Stimulated activated memory B cell treated with anti-CD40 and anti-IgM and Interleukin-4, amounts not matched to agents 10 μg/mL and 1 μg/mL and 100 μg/mL, for 72 hours (primary cell): ENCODE measurements around the gene RB1.

Source experiments
- ATAC-seq: fragments of 150-1000 bp; cut with Tn5 transposase; 2 replicates; pipeline ENCODE4 v1.10.0; 2021
- H3K27ac Mint-ChIP-seq: one replicate; pipeline ENCODE4 v1.8.0; 2022; ENCODE audit warnings: mild to moderate bottlenecking, mixed read lengths
- H3K27me3 Mint-ChIP-seq: one replicate; pipeline ENCODE4 v1.8.0; 2022; ENCODE audit warnings: mixed read lengths
- H3K36me3 Mint-ChIP-seq: one replicate; pipeline ENCODE4 v1.8.0; 2022; ENCODE audit warnings: mixed read lengths
- H3K4me1 Mint-ChIP-seq: one replicate; pipeline ENCODE4 v1.8.0; 2022; ENCODE audit warnings: mixed read lengths
- H3K4me3 Mint-ChIP-seq: one replicate; pipeline ENCODE4 v1.8.0; 2022; ENCODE audit warnings: mild to moderate bottlenecking, moderate library complexity, mixed read lengths
- H3K9me3 Mint-ChIP-seq: one replicate; pipeline ENCODE4 v1.8.0; 2022; ENCODE audit warnings: mixed read lengths

RB1 gene

DNA sequence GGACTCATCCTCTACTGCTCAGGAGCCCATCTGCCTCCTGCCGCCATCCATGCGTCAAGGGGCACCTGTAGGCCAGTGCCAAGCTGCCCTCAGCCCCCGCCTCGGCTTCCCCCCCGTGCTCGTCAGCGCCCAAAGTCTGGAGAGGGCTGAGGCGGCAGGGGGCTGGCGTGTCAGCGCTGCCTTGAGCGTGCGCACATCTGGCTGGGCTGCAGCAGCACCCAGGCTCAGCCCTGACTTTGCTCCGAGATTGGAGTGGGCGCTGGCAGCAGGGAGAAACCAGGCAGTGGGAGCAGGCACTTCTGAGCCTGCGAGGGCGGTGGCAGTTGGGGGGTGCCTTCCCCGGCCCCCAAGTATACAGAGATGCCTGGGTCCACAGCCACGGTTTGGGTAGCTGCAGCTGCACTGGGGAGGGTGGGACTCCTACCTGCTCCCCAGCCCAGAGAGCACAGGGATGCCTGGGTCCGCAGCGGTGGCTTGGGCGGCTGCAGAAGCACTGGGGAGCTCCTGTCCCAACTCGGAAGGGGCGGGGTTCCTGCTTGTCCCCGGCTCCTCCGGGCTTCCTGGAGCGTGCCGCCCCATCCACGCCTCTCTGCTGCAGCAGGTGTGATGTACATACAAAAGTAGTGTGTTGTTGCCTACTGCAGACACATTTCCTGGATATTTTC, 154.2 kb downstream of the RB1 start:
- no peak overlapping the region for H3K27ac Mint-ChIP-seq
- H3K9me3 Mint-ChIP-seq = peaks cover 5% of the 10 kb centered on the region
- peaks cover 84% of the 10 kb centered on the region for H3K36me3 Mint-ChIP-seq
- no peak for ATAC-seq
- H3K27me3 Mint-ChIP-seq = no peaks in the 10 kb centered on the region
- no peaks in the 10 kb centered on the region for H3K4me1 Mint-ChIP-seq
- H3K4me3 Mint-ChIP-seq = no peak overlapping the region

DNA sequence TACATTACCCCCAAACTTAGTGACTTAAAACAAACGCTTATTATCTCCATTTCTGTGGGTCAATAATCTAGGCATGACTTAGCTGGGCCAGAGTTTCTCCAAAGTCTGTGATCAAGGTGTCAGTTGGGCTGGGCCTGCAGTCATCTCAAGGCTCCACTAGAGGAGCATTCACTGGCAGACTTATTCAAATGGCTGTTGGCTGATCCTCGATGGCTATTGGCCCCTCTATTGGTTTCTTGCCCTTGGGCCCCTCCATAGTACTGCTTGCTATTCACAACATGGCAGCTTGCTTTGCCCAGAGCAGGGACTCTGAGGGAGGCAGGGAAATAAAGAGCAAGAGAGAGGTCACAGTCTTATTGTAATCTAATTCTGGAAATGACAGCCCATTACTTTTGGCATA, 171.7 kb downstream of the RB1 start:
- Mint-ChIP-seq H3K27me3 (no peaks in the 10 kb centered on the region), H3K4me3 (no peak overlapping the region), H3K4me1 (peaks cover 15% of the 10 kb centered on the region), H3K9me3 (no peaks in the 10 kb centered on the region), H3K36me3 (peaks cover 53% of the 10 kb centered on the region), H3K27ac (no peak overlapping the region)
- no peak for ATAC-seq

DNA sequence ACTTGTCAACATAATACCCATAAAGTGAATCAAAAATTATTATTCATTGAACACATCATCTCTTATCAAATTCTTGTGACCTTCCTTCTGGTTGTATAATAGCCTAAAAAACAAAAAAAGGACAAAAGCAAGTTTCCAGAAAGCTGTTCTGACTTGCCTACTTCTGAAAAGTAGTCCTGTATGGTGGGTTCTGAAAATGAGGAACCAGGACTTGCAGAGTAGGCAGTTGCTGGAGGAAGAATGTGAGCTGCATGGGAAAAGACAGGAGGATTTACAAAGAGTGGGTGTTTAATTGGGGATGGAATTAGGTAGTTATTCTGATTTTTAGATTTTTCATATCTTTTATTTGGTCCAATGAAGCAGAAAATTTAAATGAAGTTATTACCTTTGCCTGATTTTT, 172.7 kb downstream of the RB1 start:
- H3K27ac Mint-ChIP-seq = no peak overlapping the region
- H3K27me3 Mint-ChIP-seq = no peaks in the 10 kb centered on the region
- peaks cover 59% of the 10 kb centered on the region for H3K36me3 Mint-ChIP-seq
- no peak for ATAC-seq
- no peak overlapping the region for H3K4me3 Mint-ChIP-seq
- H3K9me3 Mint-ChIP-seq = no peaks in the 10 kb centered on the region
- H3K4me1 Mint-ChIP-seq = peaks cover 15% of the 10 kb centered on the region

DNA sequence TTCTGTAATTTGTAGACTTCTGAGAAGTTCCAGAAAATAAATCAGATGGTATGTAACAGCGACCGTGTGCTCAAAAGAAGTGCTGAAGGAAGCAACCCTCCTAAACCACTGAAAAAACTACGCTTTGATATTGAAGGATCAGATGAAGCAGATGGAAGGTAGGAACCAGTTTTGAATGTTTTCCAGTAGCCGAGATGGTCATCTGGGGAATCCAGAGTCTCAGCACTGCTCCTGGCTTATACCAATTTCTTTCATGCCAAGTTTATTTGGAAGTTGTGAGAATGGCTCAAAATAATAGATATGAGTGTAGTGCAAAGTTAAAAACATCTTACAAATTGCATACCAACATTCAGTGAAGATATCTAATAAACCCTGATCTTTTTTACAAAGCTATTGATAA, 173.1 kb downstream of the RB1 start:
- peaks cover 60% of the 10 kb centered on the region for H3K36me3 Mint-ChIP-seq
- no peak overlapping the region for H3K27ac Mint-ChIP-seq
- peaks cover 15% of the 10 kb centered on the region for H3K4me1 Mint-ChIP-seq
- H3K9me3 Mint-ChIP-seq = no peaks in the 10 kb centered on the region
- ATAC-seq = no peak
- H3K4me3 Mint-ChIP-seq = no peak overlapping the region
- no peaks in the 10 kb centered on the region for H3K27me3 Mint-ChIP-seq

DNA sequence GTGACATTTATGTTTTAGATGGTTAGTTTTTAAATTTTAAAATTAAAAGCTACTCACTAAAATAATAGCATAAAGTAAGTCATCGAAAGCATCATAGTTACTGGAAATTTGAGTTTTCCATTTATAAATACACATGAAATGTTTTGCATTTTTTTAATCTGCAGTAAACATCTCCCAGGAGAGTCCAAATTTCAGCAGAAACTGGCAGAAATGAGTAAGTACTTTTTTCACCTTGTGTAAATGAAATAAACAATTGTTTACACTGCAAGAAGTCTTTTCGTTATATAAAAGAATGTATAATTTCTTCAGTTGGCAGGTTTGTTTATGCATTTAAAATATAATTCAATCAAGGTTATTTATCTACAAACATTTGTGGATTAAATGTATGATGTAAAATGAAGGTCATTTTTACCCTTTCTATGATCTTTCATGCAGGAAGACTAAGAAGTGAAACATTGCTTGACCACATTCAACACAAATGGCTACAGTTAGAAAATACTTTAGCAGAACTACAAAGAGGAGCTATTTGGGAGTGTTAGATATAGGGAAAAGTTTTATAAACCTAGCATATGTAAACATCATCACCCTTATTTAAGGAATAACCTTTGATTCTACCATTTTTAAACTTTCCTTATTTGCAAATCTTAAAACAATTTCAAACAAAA, 173.8 kb downstream of the RB1 start:
- peaks cover 66% of the 10 kb centered on the region for H3K36me3 Mint-ChIP-seq
- no peaks in the 10 kb centered on the region for H3K27me3 Mint-ChIP-seq
- peak; percentile 67 for ATAC-seq
- H3K4me1 Mint-ChIP-seq = peaks cover 15% of the 10 kb centered on the region
- H3K4me3 Mint-ChIP-seq = no peak overlapping the region
- H3K27ac Mint-ChIP-seq = peak overlapping the region; percentile 30
- H3K9me3 Mint-ChIP-seq = no peaks in the 10 kb centered on the region

DNA sequence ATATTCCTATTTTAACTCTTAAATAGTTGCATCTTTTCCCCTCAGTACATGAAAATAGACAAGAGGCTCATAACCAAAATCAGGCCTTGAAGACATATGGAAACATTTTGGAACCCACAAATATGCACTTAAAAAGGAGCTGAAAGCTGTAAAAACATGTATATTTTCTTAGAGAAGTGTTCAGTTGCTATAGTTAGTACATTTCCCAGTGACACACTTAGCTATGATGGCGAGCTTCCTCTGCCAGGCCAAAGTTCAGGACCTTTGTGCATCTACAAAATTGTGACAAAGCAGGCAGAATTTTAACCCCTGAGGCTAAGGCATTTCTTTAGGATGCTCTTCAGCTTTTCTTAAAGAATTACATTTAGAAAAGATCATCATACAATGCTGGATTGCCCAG, 174.8 kb downstream of the RB1 start:
- ATAC-seq = no peak
- Mint-ChIP-seq H3K9me3 (no peaks in the 10 kb centered on the region), H3K27me3 (no peaks in the 10 kb centered on the region), H3K36me3 (peaks cover 76% of the 10 kb centered on the region), H3K4me3 (no peak overlapping the region), H3K27ac (no peak overlapping the region), H3K4me1 (peaks cover 15% of the 10 kb centered on the region)

DNA sequence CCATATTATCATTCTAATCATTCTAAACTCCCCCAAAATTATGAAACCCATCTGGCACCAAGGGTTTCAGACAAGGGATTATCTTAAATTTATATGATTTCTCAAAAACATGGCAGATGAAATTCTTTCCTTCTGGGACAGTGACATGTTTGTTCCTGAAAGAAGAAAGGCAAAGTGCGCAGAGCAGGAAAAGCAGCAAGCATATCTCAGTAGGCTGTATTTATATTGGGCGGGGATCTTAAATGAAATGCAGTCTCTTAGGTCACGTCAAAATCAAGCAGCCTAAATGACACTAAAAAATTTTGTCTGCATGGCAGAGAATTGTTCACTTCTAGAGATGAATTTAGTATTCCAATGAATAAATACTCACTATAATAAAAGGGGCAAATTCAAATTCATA, 180.0 kb downstream of the RB1 start:
- ATAC-seq = no peak
- H3K27ac Mint-ChIP-seq = no peak overlapping the region
- no peaks in the 10 kb centered on the region for H3K27me3 Mint-ChIP-seq
- H3K4me1 Mint-ChIP-seq = peaks cover 5% of the 10 kb centered on the region
- peaks cover 62% of the 10 kb centered on the region for H3K36me3 Mint-ChIP-seq
- no peak overlapping the region for H3K4me3 Mint-ChIP-seq
- peaks cover 3% of the 10 kb centered on the region for H3K9me3 Mint-ChIP-seq

DNA sequence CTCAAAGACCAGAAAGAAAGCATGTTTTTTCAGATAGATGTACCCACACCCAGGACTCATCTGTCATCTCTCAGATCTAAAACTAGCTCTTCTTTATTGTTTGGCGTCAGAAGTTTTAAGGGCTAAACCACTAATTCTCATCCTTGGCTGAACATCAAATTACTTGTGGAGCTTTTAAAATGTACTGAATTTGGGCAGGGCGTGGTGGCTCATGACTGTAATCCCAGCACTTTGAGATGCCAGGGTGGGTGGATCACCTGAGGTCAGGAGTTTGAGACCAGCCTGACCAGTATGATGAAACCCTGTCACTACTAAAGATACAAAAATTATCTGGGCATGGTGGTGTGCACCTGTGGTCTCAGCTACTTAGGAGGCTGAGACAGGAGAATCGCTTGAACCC, 181.9 kb downstream of the RB1 start:
- H3K27me3 Mint-ChIP-seq = no peaks in the 10 kb centered on the region
- ATAC-seq = no peak
- peaks cover 48% of the 10 kb centered on the region for H3K36me3 Mint-ChIP-seq
- no peak overlapping the region for H3K27ac Mint-ChIP-seq
- no peak overlapping the region for H3K4me3 Mint-ChIP-seq
- H3K9me3 Mint-ChIP-seq = peaks cover 3% of the 10 kb centered on the region
- peaks cover 7% of the 10 kb centered on the region for H3K4me1 Mint-ChIP-seq

DNA sequence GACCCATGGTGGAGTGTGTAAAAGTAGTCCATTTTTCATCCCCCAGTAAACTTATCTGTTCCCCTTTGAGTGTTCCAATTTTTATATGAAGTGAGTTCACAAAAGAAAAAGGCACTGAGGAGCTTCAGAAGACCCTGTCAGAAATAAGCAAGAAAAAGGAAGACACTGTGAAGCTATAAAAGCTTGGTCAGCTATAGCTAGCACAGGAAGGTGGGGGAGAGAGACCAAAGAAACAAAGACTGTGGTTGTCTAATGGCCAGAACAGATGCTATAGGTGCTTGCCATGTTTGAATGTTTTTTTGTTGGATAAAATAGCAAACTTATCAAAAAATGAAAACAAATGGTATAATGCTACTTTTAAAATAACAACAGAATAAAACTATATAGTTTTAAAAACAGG, 182.8 kb downstream of the RB1 start:
- Mint-ChIP-seq H3K9me3 (peaks cover 3% of the 10 kb centered on the region), H3K4me3 (no peak overlapping the region), H3K4me1 (peaks cover 7% of the 10 kb centered on the region), H3K27ac (no peak overlapping the region), H3K36me3 (peaks cover 41% of the 10 kb centered on the region), H3K27me3 (no peaks in the 10 kb centered on the region)
- no peak for ATAC-seq

DNA sequence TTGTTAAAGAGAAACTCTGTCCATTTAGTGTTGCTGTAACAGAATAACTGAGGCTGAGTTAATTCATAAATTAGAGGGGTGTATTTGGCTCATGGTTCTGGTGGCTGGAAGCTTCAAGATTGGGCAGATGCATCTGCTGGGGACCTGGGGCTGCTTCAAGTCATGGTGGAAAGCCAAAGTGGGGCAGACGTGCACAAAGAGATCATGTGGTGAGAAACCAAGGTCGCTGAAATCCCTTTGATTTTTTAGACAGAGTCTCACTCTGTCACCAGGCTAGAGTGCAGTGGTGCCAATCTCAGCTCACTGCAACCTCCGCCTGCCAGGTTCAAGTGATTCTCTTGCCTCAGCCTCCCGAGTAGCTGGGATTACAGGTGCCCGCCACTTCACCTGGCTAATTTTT, 183.3 kb downstream of the RB1 start:
- H3K36me3 Mint-ChIP-seq = peaks cover 41% of the 10 kb centered on the region
- no peak for ATAC-seq
- no peaks in the 10 kb centered on the region for H3K27me3 Mint-ChIP-seq
- no peak overlapping the region for H3K27ac Mint-ChIP-seq
- H3K9me3 Mint-ChIP-seq = peaks cover 3% of the 10 kb centered on the region
- no peak overlapping the region for H3K4me3 Mint-ChIP-seq
- H3K4me1 Mint-ChIP-seq = peaks cover 7% of the 10 kb centered on the region

DNA sequence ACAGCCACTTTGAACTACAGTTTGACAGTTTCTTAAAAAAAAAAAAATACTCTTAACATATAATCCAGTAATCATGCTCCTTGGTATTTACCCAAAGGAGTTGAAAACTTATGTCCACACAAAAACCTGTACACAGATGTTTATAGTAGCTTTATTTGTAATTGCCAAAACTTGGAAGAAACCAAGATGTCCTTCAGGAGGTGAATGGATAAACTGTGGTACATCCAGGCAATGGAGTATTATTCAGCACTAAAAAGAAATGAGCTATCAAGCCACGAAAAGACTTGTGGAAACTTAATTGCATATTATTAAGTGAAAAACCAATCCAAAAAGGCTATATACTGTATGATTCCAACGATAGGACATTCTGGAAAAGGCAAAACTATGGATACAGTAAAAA, 184.4 kb downstream of the RB1 start:
- peaks cover 29% of the 10 kb centered on the region for H3K36me3 Mint-ChIP-seq
- H3K4me3 Mint-ChIP-seq = no peak overlapping the region
- no peaks in the 10 kb centered on the region for H3K27me3 Mint-ChIP-seq
- H3K9me3 Mint-ChIP-seq = peaks cover 3% of the 10 kb centered on the region
- ATAC-seq = no peak
- H3K27ac Mint-ChIP-seq = no peak overlapping the region
- H3K4me1 Mint-ChIP-seq = peaks cover 7% of the 10 kb centered on the region

DNA sequence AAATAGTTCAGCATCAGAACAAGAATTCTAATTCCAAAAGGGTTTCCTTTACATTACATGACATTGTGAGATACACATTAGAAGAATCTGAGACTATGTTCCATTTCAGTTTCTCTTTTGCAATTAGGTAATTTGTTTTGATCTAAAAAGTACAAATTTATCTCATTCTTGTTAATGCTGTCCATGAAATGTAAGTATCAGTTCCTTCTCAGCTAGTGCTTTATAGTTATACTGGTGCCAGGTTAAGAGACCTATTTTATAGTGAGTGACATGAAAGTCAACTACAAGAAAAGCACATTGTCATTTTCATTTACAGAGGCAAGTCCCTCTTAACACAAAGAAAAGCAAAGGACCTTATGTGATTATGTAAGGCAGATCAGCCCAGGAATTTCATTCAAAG, 185.4 kb downstream of the RB1 start:
- no peaks in the 10 kb centered on the region for H3K27me3 Mint-ChIP-seq
- H3K4me1 Mint-ChIP-seq = peaks cover 7% of the 10 kb centered on the region
- ATAC-seq = no peak
- no peak overlapping the region for H3K27ac Mint-ChIP-seq
- peaks cover 3% of the 10 kb centered on the region for H3K9me3 Mint-ChIP-seq
- peaks cover 21% of the 10 kb centered on the region for H3K36me3 Mint-ChIP-seq
- H3K4me3 Mint-ChIP-seq = no peak overlapping the region

DNA sequence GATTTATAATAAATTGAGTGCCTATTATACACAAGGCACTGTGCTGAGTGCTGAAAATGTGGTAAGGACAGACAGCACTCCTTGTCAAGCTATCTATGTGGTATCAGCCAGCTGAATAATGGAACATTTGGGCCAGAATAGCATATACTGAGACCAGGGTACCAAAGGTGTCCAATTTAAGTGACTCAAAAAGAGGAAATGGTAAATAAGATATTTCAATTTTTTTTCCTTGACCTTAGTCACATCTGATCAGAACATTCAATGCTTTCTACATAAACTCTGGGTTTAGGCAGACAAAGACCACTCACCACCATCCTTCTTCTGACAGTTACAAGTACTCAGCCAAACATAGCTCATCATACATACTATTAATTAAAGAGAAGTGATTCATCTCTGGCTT, 186.1 kb downstream of the RB1 start:
- H3K36me3 Mint-ChIP-seq = peaks cover 21% of the 10 kb centered on the region
- H3K4me3 Mint-ChIP-seq = no peak overlapping the region

DNA sequence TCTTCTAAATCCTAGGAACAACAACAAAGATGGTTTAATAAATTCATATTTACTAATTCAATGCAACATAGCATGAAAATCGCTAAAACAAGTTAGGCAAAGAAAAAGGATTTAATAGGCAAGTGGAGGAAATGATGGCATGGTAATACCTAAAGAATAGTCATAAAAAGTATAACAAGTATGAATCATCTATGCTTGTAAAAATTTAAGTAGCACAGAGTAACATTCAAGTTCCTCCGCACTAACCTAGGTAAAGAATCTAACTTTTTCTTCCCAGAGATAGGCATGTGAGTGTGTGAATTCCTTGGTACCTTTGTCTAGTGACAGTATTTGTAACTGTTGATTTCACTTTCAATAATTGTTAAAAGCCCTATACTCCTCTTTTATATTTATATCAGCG, 186.7 kb downstream of the RB1 start:
- H3K27ac Mint-ChIP-seq = no peak overlapping the region
- H3K4me3 Mint-ChIP-seq = no peak overlapping the region
- no peaks in the 10 kb centered on the region for H3K27me3 Mint-ChIP-seq
- peaks cover 3% of the 10 kb centered on the region for H3K9me3 Mint-ChIP-seq
- ATAC-seq = no peak
- peaks cover 7% of the 10 kb centered on the region for H3K4me1 Mint-ChIP-seq
- H3K36me3 Mint-ChIP-seq = peaks cover 15% of the 10 kb centered on the region

More for the DNA sequence above, 186.1 kb downstream of the RB1 start:
- Mint-ChIP-seq H3K27ac (no peak overlapping the region), H3K27me3 (no peaks in the 10 kb centered on the region), H3K4me1 (peaks cover 7% of the 10 kb centered on the region), H3K9me3 (peaks cover 3% of the 10 kb centered on the region)
- ATAC-seq = no peak

DNA sequence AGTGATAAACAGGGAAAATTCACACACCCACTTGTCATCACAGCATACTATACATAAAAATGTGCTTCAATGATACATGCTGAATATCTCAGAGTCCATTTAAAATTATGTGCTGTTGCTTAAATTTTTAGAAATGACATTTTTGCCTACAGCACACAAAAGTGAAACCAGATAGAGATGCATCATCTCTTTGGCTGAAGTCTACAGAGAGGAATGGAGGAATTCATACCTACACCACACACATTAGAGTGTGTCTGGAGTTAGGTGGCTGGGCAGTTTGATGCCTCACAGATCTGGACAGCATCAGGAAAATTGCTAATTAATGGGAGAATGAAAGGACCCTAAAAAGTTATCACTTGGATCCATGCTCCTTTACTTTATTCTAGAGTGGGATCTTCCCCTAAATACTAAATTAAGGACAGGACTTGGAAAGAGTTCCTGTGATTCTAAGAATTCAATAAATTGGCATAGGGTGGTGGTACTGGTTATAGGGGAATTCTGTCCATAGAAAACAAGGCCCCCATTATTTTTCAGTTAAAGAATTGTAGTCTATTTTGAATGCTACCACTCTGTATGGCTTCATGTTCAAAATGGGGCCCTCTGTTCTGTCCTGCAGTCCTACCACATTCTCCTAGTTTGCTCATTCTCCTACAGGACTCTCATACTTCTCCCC, 188.0 kb downstream of the RB1 start:
- Mint-ChIP-seq H3K27me3 (no peaks in the 10 kb centered on the region), H3K27ac (no peak overlapping the region), H3K9me3 (peaks cover 3% of the 10 kb centered on the region), H3K4me1 (peaks cover 11% of the 10 kb centered on the region), H3K4me3 (no peak overlapping the region), H3K36me3 (peaks cover 5% of the 10 kb centered on the region)
- no peak for ATAC-seq

DNA sequence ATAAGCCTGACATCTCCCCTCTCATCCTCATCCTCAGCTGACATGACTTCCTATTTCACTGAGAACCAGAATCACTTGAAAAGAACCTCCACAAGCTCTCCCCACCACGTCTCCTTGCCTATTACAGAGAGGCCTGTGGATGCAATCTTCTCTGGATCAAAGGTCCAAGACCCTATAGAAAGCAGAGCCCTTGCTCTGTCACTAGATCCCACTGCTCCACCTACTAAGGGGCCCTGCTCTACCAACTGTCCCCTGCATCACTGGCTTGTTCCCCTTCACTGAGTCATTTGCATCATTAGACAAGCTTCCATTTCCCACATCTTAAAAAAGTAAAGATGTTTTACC, 188.5 kb downstream of the RB1 start:
- H3K4me1 Mint-ChIP-seq = peaks cover 16% of the 10 kb centered on the region
- no peak overlapping the region for H3K4me3 Mint-ChIP-seq
- no peak overlapping the region for H3K27ac Mint-ChIP-seq
- peaks cover 5% of the 10 kb centered on the region for H3K36me3 Mint-ChIP-seq
- no peaks in the 10 kb centered on the region for H3K27me3 Mint-ChIP-seq
- peaks cover 3% of the 10 kb centered on the region for H3K9me3 Mint-ChIP-seq
- peak; percentile 84 for ATAC-seq
